Body of pancreas (tissue), 4 donors: ENCODE results near the gene APLF.

ENCODE experiments used
- POLR2A ChIP-seq, 3 donors: fragments of 450-650 bp; IDR thresholded peaks; one replicate each; pipeline ENCODE4 v1.6.1; 2016; ENCODE audit warnings: antibody characterized with exemption in 3 of 3, mild to moderate bottlenecking in 2 of 3
- TF ChIP-seq, protein P1 (sequence below), 7 experiments: fragments of 450-650 bp in 4 of 7; fragments of 200-600 bp in 3 of 7; sonication (generic) in 3 of 7; IDR thresholded peaks; one replicate each; pipeline ENCODE4 v1.5.1; 2016 to 2019; ENCODE audit warnings: antibody characterized with exemption in 7 of 7

DNA sequence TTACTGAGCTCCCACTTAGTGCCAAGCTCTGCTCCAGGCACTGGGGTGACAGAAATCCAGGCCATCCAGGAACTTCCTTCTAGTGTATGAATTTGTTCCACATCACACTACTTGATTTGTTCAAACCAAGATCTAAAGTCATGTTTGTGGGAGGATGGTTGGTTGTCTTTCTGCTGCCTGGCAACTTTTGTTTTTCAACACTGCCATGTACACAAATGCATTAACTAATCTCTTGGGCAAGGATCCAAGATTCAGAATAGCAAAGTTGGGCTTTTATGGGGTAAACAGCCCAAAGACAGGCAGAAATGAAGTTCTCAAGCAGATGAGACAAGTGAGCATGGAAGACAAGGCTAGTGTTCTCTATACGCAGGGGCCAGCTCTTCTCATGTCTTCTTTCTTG is 122.6 kb downstream of the APLF start:
- TF ChIP-seq, protein P1, sequence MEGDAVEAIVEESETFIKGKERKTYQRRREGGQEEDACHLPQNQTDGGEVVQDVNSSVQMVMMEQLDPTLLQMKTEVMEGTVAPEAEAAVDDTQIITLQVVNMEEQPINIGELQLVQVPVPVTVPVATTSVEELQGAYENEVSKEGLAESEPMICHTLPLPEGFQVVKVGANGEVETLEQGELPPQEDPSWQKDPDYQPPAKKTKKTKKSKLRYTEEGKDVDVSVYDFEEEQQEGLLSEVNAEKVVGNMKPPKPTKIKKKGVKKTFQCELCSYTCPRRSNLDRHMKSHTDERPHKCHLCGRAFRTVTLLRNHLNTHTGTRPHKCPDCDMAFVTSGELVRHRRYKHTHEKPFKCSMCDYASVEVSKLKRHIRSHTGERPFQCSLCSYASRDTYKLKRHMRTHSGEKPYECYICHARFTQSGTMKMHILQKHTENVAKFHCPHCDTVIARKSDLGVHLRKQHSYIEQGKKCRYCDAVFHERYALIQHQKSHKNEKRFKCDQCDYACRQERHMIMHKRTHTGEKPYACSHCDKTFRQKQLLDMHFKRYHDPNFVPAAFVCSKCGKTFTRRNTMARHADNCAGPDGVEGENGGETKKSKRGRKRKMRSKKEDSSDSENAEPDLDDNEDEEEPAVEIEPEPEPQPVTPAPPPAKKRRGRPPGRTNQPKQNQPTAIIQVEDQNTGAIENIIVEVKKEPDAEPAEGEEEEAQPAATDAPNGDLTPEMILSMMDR (IDR thresholded peaks at IDR 0.05) = no peak
- no peak for TF ChIP-seq POLR2A (IDR thresholded peaks at IDR 0.05)
